Activated CD4-positive, alpha-beta T cell treated with anti-CD3 and anti-CD28 coated beads, Interleukin-2, amount 50 U/mL, for 4 hours (primary cell): ENCODE measurements around the gene DIPK1A.

Experiments
- DNase-seq, 2 experiments: peaks; one replicate each; pipeline ENCODE4 v3.0.0-alpha.2; 2020

Gene DIPK1A

DNA sequence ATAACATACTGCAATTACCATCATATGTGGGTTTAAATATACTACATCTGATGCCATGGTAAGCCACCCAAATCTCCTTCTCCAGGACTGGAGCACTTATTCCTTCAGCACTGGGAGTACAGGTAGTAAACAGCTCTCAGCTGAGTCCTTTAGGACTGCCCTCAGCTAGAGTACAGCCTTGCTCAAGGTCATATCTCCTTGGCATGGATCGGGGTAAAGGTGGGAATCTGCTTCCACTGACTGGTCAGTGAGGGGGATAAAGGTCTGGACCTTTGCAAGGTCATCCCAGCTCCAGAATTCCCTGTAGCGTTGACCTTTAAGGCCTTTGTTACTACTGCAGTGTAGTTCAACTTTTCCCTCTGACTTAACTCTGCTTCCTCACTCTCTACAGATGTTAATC is 90.7 kb downstream of the DIPK1A start:
- DNase-seq, result no peak

DNA sequence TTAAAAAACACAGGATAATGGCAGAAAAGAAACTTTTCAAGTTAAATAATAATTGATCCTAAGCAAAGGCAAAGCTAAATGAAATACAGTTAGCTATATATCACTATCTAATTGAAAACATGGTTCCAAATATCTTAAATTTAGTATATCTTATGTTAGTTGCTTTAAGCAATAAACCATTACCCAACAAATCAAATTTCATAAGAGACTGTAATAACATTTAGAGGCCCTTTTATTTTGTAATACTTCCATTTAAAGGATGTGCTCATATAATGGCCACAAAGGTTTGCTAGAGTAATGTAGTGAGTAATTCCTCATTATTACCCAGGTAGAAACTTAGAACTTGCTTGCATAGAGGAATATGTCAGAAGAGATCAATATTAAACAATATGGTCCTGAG is 97.1 kb downstream of the DIPK1A start:
- no peak for DNase-seq

DNA sequence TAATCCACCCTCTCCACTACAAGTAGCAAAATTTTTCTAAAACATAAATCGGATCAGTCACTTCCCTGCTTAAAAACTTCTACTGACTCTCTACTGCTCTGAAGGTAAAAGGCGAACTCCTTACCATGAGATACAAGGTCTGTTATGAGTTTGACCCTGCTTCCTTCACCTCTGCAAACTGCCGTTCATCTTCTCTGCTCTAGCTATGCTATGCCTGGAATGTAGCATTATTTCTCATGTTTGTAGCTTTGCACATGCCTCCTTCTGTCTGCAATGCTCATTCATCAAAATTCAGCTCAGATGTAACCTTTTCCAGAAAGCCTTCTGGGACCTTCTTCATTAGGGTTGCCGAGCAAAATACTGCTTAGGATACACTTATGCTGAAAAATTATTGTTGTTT is 98.7 kb downstream of the DIPK1A start:
- no peak for DNase-seq

GRCh38 chr1:92859400-92860039 is 101.7 kb downstream of the DIPK1A start:
- no peak for DNase-seq

- peak; percentile 25 to 34 for DNase-seq
Observed at GRCh38 chr1:92858564-92859399, 102.5 kb downstream of the DIPK1A start.

GRCh38 chr1:92857817-92858216 is 103.4 kb downstream of the DIPK1A start:
- no peak for DNase-seq

- DNase-seq, result no peak
Observed at GRCh38 chr1:92855236-92855635, 106.0 kb downstream of the DIPK1A start.

GRCh38 chr1:92854101-92854785 is 107.0 kb downstream of the DIPK1A start:
- DNase-seq, result no peak

- no peak for DNase-seq
Observed at GRCh38 chr1:92853299-92853698, 108.0 kb downstream of the DIPK1A start.

- DNase-seq, result no peak
Observed at GRCh38 chr1:92851729-92852128, 109.5 kb downstream of the DIPK1A start.

GRCh38 chr1:92850019-92850418 is 111.2 kb downstream of the DIPK1A start:
- no peak for DNase-seq

DNA sequence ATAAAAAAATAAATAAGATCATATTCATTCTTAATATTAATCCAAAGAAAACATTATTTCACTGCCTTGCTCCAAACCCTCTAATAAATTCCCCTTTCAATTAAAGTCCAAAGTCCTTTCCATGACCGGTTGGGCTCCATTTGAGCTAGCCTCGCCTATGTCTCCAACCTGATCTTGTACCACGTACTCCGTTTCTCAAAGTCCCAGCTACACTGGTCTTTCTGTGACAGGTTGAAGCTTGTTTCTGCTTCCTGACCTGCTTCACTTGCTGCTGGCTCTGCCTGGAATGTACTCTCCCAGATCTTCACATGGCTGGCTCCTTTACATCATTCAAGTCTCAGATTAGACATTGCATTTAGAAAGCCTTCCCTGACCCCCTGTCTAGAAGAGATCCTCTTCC is 113.1 kb downstream of the DIPK1A start:
- DNase-seq, result no peak

DNA sequence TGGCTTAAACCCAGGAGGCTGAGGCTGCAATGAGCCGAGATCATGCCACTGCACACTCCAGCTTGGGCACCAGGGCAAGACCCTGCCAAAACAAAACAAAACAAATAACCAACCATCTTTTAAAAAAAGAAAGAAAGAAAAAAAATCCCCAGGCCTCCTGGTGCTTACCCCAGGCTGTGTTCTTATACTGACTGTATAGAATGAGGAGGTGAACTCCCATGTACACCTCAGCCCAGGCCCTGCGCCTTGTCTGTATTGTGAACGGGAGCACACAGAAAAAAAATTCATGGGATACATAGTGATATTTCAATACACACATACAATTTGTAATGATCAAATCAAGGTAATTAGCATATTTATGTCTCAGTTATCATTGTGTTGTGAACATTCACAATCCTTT is 115.4 kb downstream of the DIPK1A start:
- no peak for DNase-seq

DNA sequence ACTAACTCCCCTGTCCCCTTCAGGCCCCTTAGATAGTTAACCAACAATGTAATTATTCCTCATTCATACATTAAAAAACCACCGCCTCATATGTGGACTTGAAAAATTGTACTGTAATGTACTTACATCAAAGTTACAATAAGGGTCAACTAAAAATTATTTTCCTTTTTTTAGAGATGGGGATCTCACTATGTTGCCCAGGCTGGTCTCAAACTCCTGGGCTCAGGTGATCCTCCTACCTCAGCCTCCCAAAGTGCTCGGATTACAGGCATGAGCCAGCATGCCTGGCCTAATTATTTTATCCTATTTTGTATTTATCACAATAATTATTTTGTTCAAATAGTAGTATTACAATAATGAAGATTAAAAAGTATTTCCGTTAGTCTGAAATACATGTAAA is 116.8 kb downstream of the DIPK1A start:
- no peak for DNase-seq

GRCh38 chr1:92843429-92844352 is 117.6 kb downstream of the DIPK1A start:
- DNase-seq, result no peak

- no peak for DNase-seq
Observed at GRCh38 chr1:92843046-92843423, 118.2 kb downstream of the DIPK1A start.

GRCh38 chr1:92842082-92843045 is 118.9 kb downstream of the DIPK1A start:
- DNase-seq, result no peak

DNA sequence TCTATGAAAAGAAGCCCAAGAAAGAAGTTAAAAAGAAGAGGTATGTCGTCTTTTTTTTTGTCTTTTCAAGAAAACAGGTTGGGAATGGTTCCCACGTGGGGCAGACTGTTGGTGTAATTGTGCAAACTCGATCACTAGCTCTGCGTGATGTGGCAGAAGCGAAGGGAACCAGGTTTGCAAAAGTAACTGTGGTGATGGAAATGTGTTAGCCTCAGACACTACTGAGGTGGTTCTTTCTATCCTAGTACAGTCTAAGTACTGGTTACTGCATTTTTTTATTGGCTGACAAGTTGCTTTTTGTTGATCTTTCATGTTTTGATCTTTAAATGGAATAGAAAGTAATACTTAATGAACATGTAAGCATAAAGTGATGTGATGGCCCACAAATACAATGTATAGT is 120.7 kb downstream of the DIPK1A start:
- DNase-seq, result no peak

- no peak for DNase-seq
Observed at GRCh38 chr1:92839442-92839841, 121.8 kb downstream of the DIPK1A start.

DNA sequence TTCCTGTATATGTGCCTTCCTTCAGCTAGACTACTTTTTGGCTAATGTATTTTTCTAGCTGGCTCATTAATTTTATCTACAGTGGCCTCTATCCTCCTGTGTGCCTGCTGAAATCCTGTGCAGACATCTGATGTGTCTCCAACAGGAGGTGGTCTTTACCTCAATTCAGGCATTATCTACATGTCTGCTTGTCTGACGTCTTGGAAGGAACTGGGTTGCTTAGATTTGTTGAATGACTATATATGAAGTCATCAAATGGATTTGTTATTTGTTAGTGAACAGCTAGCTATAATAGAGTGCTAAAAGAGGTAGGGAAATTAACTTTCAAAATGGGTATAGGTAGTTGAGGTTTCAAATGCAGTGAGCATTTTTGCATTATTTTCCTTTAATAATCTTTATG is 122.7 kb downstream of the DIPK1A start:
- DNase-seq, result no peak

- DNase-seq, result no peak
Observed at GRCh38 chr1:92837062-92837461, 124.2 kb downstream of the DIPK1A start.

GRCh38 chr1:92834617-92835016 is 126.6 kb downstream of the DIPK1A start:
- DNase-seq, result no peak
